B cell (primary cell): ENCODE measurements around the gene BAHCC1. TPM values are rescaled to one million over a fixed set of nuclear protein-coding genes. Genes with fewer than 3 reads are reported as not detected.

ENCODE experiments used
- ATAC-seq: fragments of 200-7000 bp; cut with Tn5 transposase; one replicate; pipeline ENCODE4 v1.10.0; 2021; ENCODE audit warnings: low read depth, mild to moderate bottlenecking, moderate number of reproducible peaks, moderate library complexity
- CTCF ChIA-PET: fragments of 350-600 bp; sonication (Branson Sonifier 250); formaldehyde crosslinking; loops from one replicate; lab custom pipeline; 2021; ENCODE audit warnings: antibody characterized with exemption, inconsistent platforms; lab: Charles Lee
- POLR2A ChIA-PET: fragments of 350-600 bp; sonication (Branson Sonifier 250); formaldehyde crosslinking; loops from one replicate; lab custom pipeline; 2021; ENCODE audit warnings: antibody characterized with exemption; lab: Charles Lee
- DNase-seq: peaks from one replicate; pipeline ENCODE4 v3.0.0; 2013
- H2AFZ ChIP-seq: 2 replicates; pipeline ENCODE4 v1.6.1; 2012; ENCODE audit warnings: mild to moderate bottlenecking, low read depth, low read length; ENCODE audit not compliant: insufficient read depth, poor library complexity, severe bottlenecking
- H3K27ac ChIP-seq, 2 donors: 1 replicate in 1 of 2; 2 replicates in 1 of 2; pipeline ENCODE4 v1.5.1; 2012 to 2013; ENCODE audit warnings: low read length in 2 of 2, mild to moderate bottlenecking in 2 of 2, moderate library complexity in 1 of 2
- H3K27me3 ChIP-seq, 4 experiments: fragments of 200-600 bp in 1 of 4; sonication (generic) in 1 of 4; replicated peaks in 1 of 4; 1 replicate in 2 of 4; 2 replicates in 2 of 4; pipeline versions ENCODE4 v1.6.1 to v1.7.0; 2013 to 2016; ENCODE audit warnings: low read length in 3 of 4, mild to moderate bottlenecking in 2 of 4, mixed read lengths in 1 of 4, moderate library complexity in 1 of 4; ENCODE audit not compliant: insufficient read depth in 4 of 4, control insufficient read depth in 3 of 4; ENCODE audit errors: control extremely low read depth in 1 of 4
- H3K36me3 ChIP-seq, 2 experiments: replicated peaks in 1 of 2; 1 replicate in 1 of 2; 2 replicates in 1 of 2; pipeline versions ENCODE4 v1.6.1 to v1.7.1; 2013; ENCODE audit warnings: low read length in 1 of 2; ENCODE audit not compliant: insufficient read depth in 2 of 2, control insufficient read depth in 1 of 2; ENCODE audit errors: control extremely low read depth in 1 of 2, extremely low read depth in 1 of 2
- H3K4me1 ChIP-seq, 2 donors: fragments of 200-600 bp in 1 of 2; sonication (generic) in 1 of 2; 1 replicate in 1 of 2; 2 replicates in 1 of 2; pipeline versions ENCODE4 v1.5.1 to v1.6.1; 2013 to 2017; ENCODE audit warnings: low read length in 2 of 2; ENCODE audit not compliant: control insufficient read depth in 2 of 2, insufficient read depth in 2 of 2
- H3K4me2 ChIP-seq: replicated peaks from 2 replicates; pipeline ENCODE3; 2012; ENCODE audit warnings: mild to moderate bottlenecking, low read depth, low read length; ENCODE audit not compliant: poor library complexity, severe bottlenecking
- H3K4me3 ChIP-seq, 5 experiments: fragments of 200-600 bp in 1 of 5; sonication (generic) in 1 of 5; 1 replicate in 3 of 5; 2 replicates in 2 of 5; pipeline versions ENCODE4 v1.5.1 to v1.7.0; 2011 to 2016; ENCODE audit warnings: low read length in 4 of 5, mild to moderate bottlenecking in 4 of 5, low read depth in 2 of 5, control low read depth in 1 of 5, moderate library complexity in 1 of 5; ENCODE audit not compliant: insufficient read depth in 1 of 5; ENCODE audit errors: control extremely low read depth in 1 of 5, extremely low read depth in 1 of 5
- H3K79me2 ChIP-seq: fragments of 200-600 bp; sonication (generic); one replicate; pipeline ENCODE4 v1.6.0; 2016; ENCODE audit warnings: low read length; ENCODE audit not compliant: control insufficient read depth, insufficient read depth
- H3K9ac ChIP-seq: fragments of 200-600 bp; sonication (generic); 2 replicates; pipeline ENCODE4 v1.6.1; 2017; ENCODE audit warnings: mild to moderate bottlenecking, low read length, moderate library complexity
- H3K9me3 ChIP-seq, 3 donors: one replicate each; pipeline versions ENCODE4 v1.6.1 to v1.7.1; 2013; ENCODE audit warnings: low read length in 2 of 3; ENCODE audit not compliant: control insufficient read depth in 2 of 3, insufficient read depth in 1 of 3; ENCODE audit errors: control extremely low read depth in 1 of 3
- H4K20me1 ChIP-seq: 2 replicates; pipeline ENCODE4 v1.6.0; 2012; ENCODE audit warnings: mild to moderate bottlenecking, low read length; ENCODE audit not compliant: insufficient read depth, control insufficient read depth, poor library complexity, severe bottlenecking
- H3K27ac Mint-ChIP-seq: one replicate; pipeline ENCODE4 v1.8.0; 2021; ENCODE audit warnings: mixed read lengths
- H3K27me3 Mint-ChIP-seq: one replicate; pipeline ENCODE4 v1.8.0; 2021; ENCODE audit warnings: mixed read lengths
- H3K4me1 Mint-ChIP-seq: one replicate; pipeline ENCODE4 v1.8.0; 2021; ENCODE audit warnings: mixed read lengths
- H3K4me3 Mint-ChIP-seq: one replicate; pipeline ENCODE4 v1.8.0; 2021; ENCODE audit warnings: mixed read lengths
- H3K9me3 Mint-ChIP-seq: one replicate; pipeline ENCODE4 v1.8.0; 2022; ENCODE audit warnings: mixed read lengths; ENCODE audit not compliant: insufficient read depth
- CTCF ChIP-seq: fragments of 200-600 bp; IDR thresholded peaks from one replicate; pipeline ENCODE4 v1.8.0; 2022; ENCODE audit warnings: antibody characterized with exemption, mild to moderate bottlenecking
- EZH2 ChIP-seq: IDR thresholded peaks from 2 replicates; pipeline ENCODE4 v1.6.1; 2012; ENCODE audit warnings: borderline replicate concordance, low read depth, mild to moderate bottlenecking, moderate library complexity, low read length; ENCODE audit not compliant: insufficient read depth, poor library complexity, severe bottlenecking
- WGBS: methylation state at CpG from one replicate; pipeline ENCODE4 v1.1.5; 2013; ENCODE audit warnings: missing lambda C conversion rate; ENCODE audit not compliant: insufficient coverage; 5-methylcytosine and 5-hydroxymethylcytosine counted together
- intact Hi-C: fragments of 100-400 bp; cut with micrococcal nuclease; formaldehyde crosslinking; loops from one replicate; pipeline ENCODE4 v1.10.0; 2022
- polyA plus RNA-seq: library from polyadenylated mRNA; depleted of rRNA; stranded (reverse); fragments of >200 nt; gene quantifications from 2 replicates; pipeline ENCODE4 v1.2.3, GENCODE V29; 2012
- total RNA-seq, 2 donors: library from RNA; stranded (reverse); fragments of 120-200 nt in 1 of 2; gene quantifications; 1 replicate in 1 of 2; 2 replicates in 1 of 2; pipeline versions ENCODE4 v1.2.3 to v1.2.4, GENCODE V29; 2013 to 2022

The BAHCC1 gene
- total and polyA plus RNA-seq, 2 donors (not counting 1 experiment from before 2014, with no cell fraction given): 0.12 to 0.48 TPM

GRCh38 chr17:81471818-81472456 is 76.7 kb downstream of the BAHCC1 start:
- Histone ChIP-seq H3K4me2 (no peak overlapping the region), H3K27ac (no peak overlapping the region), H3K36me3 (no peaks in the 10 kb centered on the region), H3K79me2 (no peaks in the 10 kb centered on the region), H2AFZ (no peak overlapping the region), H3K4me1 (no peaks in the 10 kb centered on the region), H3K9ac (no peak overlapping the region), H4K20me1 (no peaks in the 10 kb centered on the region), H3K4me3 (no peak overlapping the region), H3K27me3 (no peaks in the 10 kb centered on the region), H3K9me3 (peaks cover 0 to 7% (median 0%) of the 10 kb centered on the region in 3 donors)
- 95% methylated on average over 21 of the region's 28 CpGs for WGBS
- Mint-ChIP-seq H3K27me3 (no peaks in the 10 kb centered on the region), H3K4me3 (no peak overlapping the region), H3K4me1 (no peaks in the 10 kb centered on the region), H3K9me3 (no peaks in the 10 kb centered on the region), H3K27ac (no peak overlapping the region)
- ATAC-seq: no peak
- intact Hi-C loops: no loop called here
- TF ChIP-seq EZH2 (no peak), CTCF (no peak)
- DNase-seq: no peak
- ChIA-PET CTCF (interaction anchor here (1.4 kb wide), 1 partner anchor 129 kb away, joined by 3 read pairs; no protein-coding TSS in a partner anchor), POLR2A (no interaction called here)

- no peak overlapping the region for H3K4me3 Mint-ChIP-seq
- H3K4me1 Mint-ChIP-seq: no peaks in the 10 kb centered on the region
- CTCF ChIA-PET: interaction anchor here (1.4 kb wide), 1 partner anchor 128 kb away, joined by 3 read pairs; no protein-coding TSS in a partner anchor
- no peak overlapping the region for H3K27ac ChIP-seq
- H3K4me1 ChIP-seq: no peaks in the 10 kb centered on the region
- no peak for TF ChIP-seq EZH2
- no peak for TF ChIP-seq CTCF
- no peak overlapping the region for H2AFZ ChIP-seq
- POLR2A ChIA-PET: no interaction called here
- no peak for DNase-seq
- no peak overlapping the region for H3K4me2 ChIP-seq
- H3K9me3 ChIP-seq: peaks cover 0 to 10% (median 0%) of the 10 kb centered on the region in 3 donors
- no peaks in the 10 kb centered on the region for H4K20me1 ChIP-seq
- no peaks in the 10 kb centered on the region for H3K79me2 ChIP-seq
- WGBS: 84% methylated on average over 7 of the region's 8 CpGs
- no peaks in the 10 kb centered on the region for H3K27me3 Mint-ChIP-seq
- intact Hi-C loops: no loop called here
- H3K9ac ChIP-seq: no peak overlapping the region
- no peak for ATAC-seq
- no peaks in the 10 kb centered on the region for H3K27me3 ChIP-seq
- no peaks in the 10 kb centered on the region for H3K9me3 Mint-ChIP-seq
- no peaks in the 10 kb centered on the region for H3K36me3 ChIP-seq
- no peak overlapping the region for H3K4me3 ChIP-seq
- H3K27ac Mint-ChIP-seq: no peak overlapping the region
Observed at GRCh38 chr17:81473019-81473418, 77.8 kb downstream of the BAHCC1 start.
